HG02678 (cell line): ENCODE data around the gene ELP6.
"Not testable (repeated sequence)": the region's sequence is repeated elsewhere in the genome, so short reads cannot be mapped to it uniquely, and the experiment has no call there.

Source experiments
- ATAC-seq: cut with Tn5 transposase; IDR thresholded peaks from one replicate; pipeline ENCODE4 v1.9.1; 2021; ENCODE audit warnings: mild to moderate bottlenecking, moderate library complexity; ENCODE audit not compliant: unreplicated experiment

ELP6 gene

DNA sequence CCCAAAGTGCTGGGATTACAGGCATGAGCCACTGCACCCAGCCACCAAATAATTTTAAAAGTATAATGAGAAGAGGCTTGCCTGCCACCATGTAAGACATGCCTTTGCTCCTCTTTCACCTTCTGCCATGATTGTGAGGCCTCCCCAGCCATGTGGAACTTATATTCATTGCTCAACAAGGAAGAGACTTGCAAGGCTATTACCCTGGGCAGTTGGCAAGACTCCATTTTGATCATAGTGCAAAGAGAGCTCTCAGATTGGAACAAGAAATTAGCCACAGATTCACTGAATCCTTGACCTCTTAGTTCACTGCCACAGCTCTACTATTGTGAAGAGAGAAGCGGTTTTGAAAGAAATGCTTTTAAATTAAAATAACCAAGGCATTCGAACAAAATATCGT is 43.9 kb downstream of the ELP6 start:
- ATAC-seq, result no peak

DNA sequence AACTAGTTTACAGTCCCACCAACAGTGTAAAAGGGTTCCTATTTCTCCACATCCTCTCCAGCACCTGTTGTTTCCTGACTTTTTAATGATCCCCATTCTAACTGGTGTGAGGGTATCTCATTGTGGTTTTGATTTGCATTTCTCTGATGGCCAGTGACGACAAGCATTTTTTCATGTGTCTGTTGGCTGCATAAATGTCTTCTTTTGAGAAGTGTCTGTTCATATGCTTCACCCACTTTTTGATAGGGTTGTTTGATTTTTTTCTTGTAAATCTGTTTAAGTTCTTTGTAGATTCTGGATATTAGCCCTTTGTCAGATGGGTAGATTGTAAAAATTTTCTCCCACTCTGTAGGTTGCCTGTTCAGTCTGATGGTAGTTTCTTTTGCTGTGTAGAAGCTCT is 45.2 kb downstream of the ELP6 start:
- ATAC-seq, result not testable (repeated sequence)

DNA sequence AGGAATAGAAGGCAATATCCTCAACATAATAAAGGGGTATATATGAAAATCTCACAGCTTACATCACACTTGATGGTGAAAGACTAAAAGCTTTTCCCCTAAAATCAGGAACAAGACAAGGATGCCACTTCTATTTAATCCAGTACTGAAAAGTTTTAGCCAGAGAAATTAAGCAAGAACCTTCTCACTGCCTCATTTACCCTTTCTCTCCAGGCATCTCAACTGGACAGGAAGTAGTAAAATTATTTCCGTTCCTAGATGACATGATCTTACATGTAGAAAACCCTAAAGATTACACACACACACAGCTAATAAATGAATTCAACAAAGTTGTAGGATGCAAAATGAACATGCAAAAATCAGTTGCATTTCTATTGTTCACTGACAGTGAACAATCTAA is 48.9 kb downstream of the ELP6 start:
- no peak for ATAC-seq

DNA sequence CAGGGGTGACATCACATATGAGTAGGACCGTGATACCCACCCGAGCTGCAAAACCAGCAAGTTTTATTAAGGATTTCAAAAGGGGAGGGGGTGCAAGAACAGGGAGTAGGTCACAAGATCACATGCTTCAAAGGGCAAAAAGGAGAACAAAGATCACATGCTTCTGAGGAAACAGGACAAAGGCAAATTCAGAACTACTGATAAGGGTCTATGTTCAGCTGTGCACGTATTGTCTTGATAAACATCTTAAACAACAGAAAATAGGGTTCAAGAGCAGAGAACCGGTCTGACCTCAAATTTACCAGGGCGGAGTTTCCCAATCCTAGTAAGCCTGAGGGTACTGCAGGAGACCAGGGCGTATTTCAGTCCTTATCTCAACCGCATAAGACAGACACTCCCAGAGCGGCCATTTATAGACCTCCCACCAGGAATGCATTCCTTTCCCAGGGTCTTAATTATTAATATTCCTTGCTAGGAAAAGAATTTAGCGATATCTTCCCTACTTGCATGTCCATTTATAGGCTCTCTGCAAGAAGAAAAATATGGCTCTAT is 53.9 kb downstream of the ELP6 start:
- ATAC-seq, result not testable (repeated sequence)

DNA sequence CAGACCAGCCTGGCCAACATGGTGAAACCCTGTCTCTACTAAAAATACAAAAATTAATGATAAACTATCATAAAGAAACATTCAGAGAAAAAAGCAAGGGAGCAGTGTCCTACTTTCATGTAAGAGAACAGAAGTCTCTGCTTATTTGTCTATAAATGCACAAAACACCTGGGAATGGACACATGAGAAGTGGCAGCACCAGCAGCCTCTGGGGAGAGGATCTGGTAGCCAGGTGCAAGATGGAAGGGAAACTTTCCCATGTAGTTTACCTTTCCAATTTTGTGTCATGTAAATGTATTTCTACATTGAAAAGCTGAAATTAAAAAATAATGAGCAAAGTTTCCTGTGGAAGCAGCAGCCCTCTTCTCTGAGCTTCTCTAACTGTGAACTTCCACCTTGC is 56.5 kb downstream of the ELP6 start:
- no peak for ATAC-seq

DNA sequence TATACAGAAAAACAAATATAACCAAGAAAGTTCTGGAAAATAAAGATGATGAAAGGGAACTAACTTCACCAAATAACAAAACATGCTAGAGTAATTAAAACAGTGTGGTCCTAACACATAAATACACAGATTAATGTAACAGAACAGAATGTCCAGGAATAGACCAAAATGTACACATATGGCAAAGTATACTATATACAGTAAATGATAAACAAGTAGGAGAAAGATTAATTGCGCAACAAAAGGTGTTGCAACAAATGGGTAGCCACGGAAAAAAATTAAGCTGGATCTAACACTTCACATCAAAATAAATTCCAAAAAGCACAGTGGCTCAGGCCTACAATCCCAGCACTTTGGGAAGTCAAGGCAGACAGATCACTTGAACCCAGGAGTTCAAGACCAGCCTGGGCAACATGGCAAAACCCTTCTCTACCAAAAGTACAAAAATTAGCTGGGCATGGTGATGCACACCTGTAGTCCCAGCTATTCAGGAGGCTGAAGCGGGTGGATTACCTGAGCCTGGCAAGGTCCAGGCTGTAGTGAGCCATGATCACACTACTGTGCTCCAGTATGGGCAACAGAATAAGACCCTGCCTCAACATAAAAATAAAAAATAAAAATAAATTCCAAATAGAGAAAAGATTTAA is 57.6 kb downstream of the ELP6 start:
- ATAC-seq, result no peak

DNA sequence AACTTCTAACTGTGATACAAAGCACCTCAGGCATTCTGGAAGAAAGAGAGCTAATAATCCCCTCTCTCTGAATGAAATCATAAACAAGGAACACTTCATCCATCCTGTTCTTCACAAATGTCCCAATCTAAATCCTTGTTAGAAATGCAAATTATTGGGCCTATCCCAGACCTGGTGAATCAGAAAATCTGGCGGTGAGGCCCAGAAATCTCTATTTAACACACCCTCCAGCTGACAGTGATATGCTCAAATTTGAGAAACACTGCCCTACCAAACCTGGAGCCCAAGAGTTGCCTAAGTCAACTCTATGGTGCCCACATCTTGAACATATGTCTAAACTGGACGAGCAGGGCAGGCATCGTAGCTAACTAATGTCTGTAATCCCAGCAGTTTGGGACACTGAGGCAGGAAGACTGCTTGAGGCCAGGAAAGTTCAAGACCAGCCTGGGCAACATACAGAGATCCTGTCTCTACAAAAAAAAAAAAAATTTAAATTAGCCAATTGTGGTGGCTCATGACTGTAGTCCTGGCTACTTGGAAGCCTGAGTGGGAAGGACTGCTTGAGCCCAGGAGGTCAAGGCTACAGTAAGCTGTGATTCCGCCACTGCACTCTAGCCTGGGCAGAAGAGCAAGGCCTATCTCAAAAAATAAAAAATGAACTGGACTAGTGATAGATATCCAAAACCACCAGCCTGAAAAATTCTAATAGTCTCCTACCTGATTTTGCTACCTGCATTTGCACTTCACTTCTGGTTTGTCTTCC is 60.9 kb downstream of the ELP6 start:
- ATAC-seq, result no peak
